HEK293 (cell line): Measurements from ENCODE around the gene OMA1.

Source experiments
- CTCF ChIA-PET: fragments of 350-600 bp; formaldehyde crosslinking; extraction: SDS; loops from one replicate; lab custom pipeline; 2021; ENCODE audit warnings: antibody characterized with exemption; lab: Yijun Ruan, JAX
- POLR2A ChIA-PET: fragments of 300-600 bp; formaldehyde crosslinking; extraction: SDS; loops from one replicate; lab custom pipeline; 2020; ENCODE audit warnings: antibody characterized with exemption, inconsistent platforms; lab: Yijun Ruan, JAX
- H3K27ac ChIP-seq: fragments of 200-500 bp; sonication (Bioruptor generic); 2 replicates; pipeline ENCODE4 v1.5.1; 2014; ENCODE audit warnings: low read depth, low read length, control low read depth, inconsistent platforms; ENCODE audit errors: extremely low read depth
- H3K36me3 ChIP-seq, 2 experiments: fragments of 200-500 bp in 1 of 2; sonication (Bioruptor generic) in 1 of 2; 1 replicate in 1 of 2; 2 replicates in 1 of 2; pipeline ENCODE4 v1.5.1; 2014 to 2017; ENCODE audit warnings: inconsistent platforms in 2 of 2, low read length in 2 of 2; ENCODE audit not compliant: control insufficient read depth in 2 of 2, insufficient read depth in 1 of 2
- H3K4me1 ChIP-seq: fragments of 200-500 bp; sonication (Bioruptor generic); 2 replicates; pipeline ENCODE4 v1.5.1; 2014; ENCODE audit warnings: mild to moderate bottlenecking, low read length, inconsistent platforms; ENCODE audit not compliant: control insufficient read depth, insufficient read depth
- H3K4me3 ChIP-seq: 2 replicates; pipeline ENCODE4 v1.5.1; 2011; ENCODE audit warnings: low read depth, mild to moderate bottlenecking, control low read depth, low read length, moderate library complexity
- H3K9me3 ChIP-seq: fragments of 200-500 bp; sonication (Bioruptor generic); 2 replicates; pipeline ENCODE4 v1.5.1; 2014; ENCODE audit warnings: low read depth, low read length, inconsistent platforms; ENCODE audit not compliant: control insufficient read depth, insufficient read depth
- FEZF1 ChIP-seq: fragments of 450-650 bp; formaldehyde crosslinking; IDR thresholded peaks from 2 replicates; pipeline ENCODE4 v1.5.1; 2016; ENCODE audit warnings: missing biosample characterization, missing genetic modification characterization
- GLIS1 ChIP-seq: fragments of 450-650 bp; formaldehyde crosslinking; IDR thresholded peaks from 2 replicates; pipeline ENCODE4 v1.5.1; 2016; ENCODE audit warnings: missing biosample characterization, missing genetic modification characterization
- HOXA7 ChIP-seq: sonication (generic); formaldehyde crosslinking; IDR thresholded peaks from 2 replicates; pipeline ENCODE4 v1.8.1; 2022; ENCODE audit warnings: missing genetic modification reagents, borderline replicate concordance
- SP3 ChIP-seq: fragments of 450-650 bp; formaldehyde crosslinking; IDR thresholded peaks from 2 replicates; pipeline ENCODE4 v1.5.1; 2016; ENCODE audit warnings: missing biosample characterization, missing genetic modification characterization
- ZBTB1 ChIP-seq: fragments of 450-650 bp; formaldehyde crosslinking; IDR thresholded peaks from 2 replicates; pipeline ENCODE4 v1.5.1; 2016; ENCODE audit warnings: missing biosample characterization, missing genetic modification characterization
- ZBTB7A ChIP-seq: fragments of 450-650 bp; formaldehyde crosslinking; IDR thresholded peaks from 2 replicates; pipeline ENCODE4 v1.5.1; 2016; ENCODE audit warnings: low read depth, missing biosample characterization, missing genetic modification characterization
- ZBTB8A ChIP-seq: fragments of 450-650 bp; formaldehyde crosslinking; IDR thresholded peaks from 2 replicates; pipeline ENCODE4 v1.5.1; 2016; ENCODE audit warnings: missing biosample characterization, missing genetic modification characterization
- ZEB2 ChIP-seq: fragments of 450-650 bp; formaldehyde crosslinking; IDR thresholded peaks from 2 replicates; pipeline ENCODE4 v1.5.1; 2016; ENCODE audit warnings: missing biosample characterization, missing genetic modification characterization
- ZNF184 ChIP-seq: fragments of 450-650 bp; IDR thresholded peaks from 2 replicates; pipeline ENCODE4 v1.5.1; 2018; ENCODE audit warnings: missing biosample characterization, mild to moderate bottlenecking, missing genetic modification characterization
- ZNF2 ChIP-seq: fragments of 450-650 bp; formaldehyde crosslinking; IDR thresholded peaks from 2 replicates; pipeline ENCODE4 v1.5.1; 2016; ENCODE audit warnings: missing biosample characterization, missing genetic modification characterization
- ZNF24 ChIP-seq: fragments of 450-650 bp; formaldehyde crosslinking; IDR thresholded peaks from 2 replicates; pipeline ENCODE4 v1.5.1; 2016; ENCODE audit warnings: missing biosample characterization, missing genetic modification characterization
- ZNF335 ChIP-seq: fragments of 450-650 bp; formaldehyde crosslinking; conservative IDR thresholded peaks from 2 replicates; pipeline ENCODE4 v1.5.1; 2016; ENCODE audit warnings: missing biosample characterization, missing genetic modification characterization
- ZNF623 ChIP-seq: fragments of 450-650 bp; formaldehyde crosslinking; IDR thresholded peaks from 2 replicates; pipeline ENCODE4 v1.5.1; 2016; ENCODE audit warnings: missing biosample characterization, missing genetic modification characterization
- ZNF629 ChIP-seq: fragments of 450-650 bp; formaldehyde crosslinking; IDR thresholded peaks from 2 replicates; pipeline ENCODE4 v1.5.1; 2017; ENCODE audit warnings: missing biosample characterization, missing genetic modification characterization
- ZNF76 ChIP-seq: fragments of 450-650 bp; formaldehyde crosslinking; IDR thresholded peaks from 2 replicates; pipeline ENCODE4; 2016; ENCODE audit warnings: low read depth, missing biosample characterization, missing genetic modification characterization, borderline replicate concordance
- ZNF792 ChIP-seq: fragments of 450-650 bp; formaldehyde crosslinking; IDR thresholded peaks from 2 replicates; pipeline ENCODE4 v1.5.1; 2016; ENCODE audit warnings: missing biosample characterization, missing genetic modification characterization
- TF ChIP-seq, protein P1 (sequence below): fragments of 450-650 bp; IDR thresholded peaks from 2 replicates; pipeline ENCODE4 v1.5.1; 2018; ENCODE audit warnings: missing biosample characterization, mild to moderate bottlenecking, missing genetic modification characterization
- TF ChIP-seq, protein P2 (sequence below): fragments of 450-650 bp; formaldehyde crosslinking; IDR thresholded peaks from 2 replicates; pipeline ENCODE4 v1.5.0; 2017; ENCODE audit warnings: missing biosample characterization, missing genetic modification characterization, borderline replicate concordance
- TF ChIP-seq, protein P3 (sequence below): fragments of 450-650 bp; formaldehyde crosslinking; IDR thresholded peaks from 2 replicates; pipeline ENCODE4 v1.5.1; 2016; ENCODE audit warnings: missing biosample characterization, missing genetic modification characterization, borderline replicate concordance
- TF ChIP-seq, protein P4 (sequence below): fragments of 450-650 bp; formaldehyde crosslinking; IDR thresholded peaks from 2 replicates; pipeline ENCODE4 v1.5.1; 2017; ENCODE audit warnings: missing biosample characterization, missing genetic modification characterization
- TF ChIP-seq, protein P5 (sequence below): fragments of 450-650 bp; formaldehyde crosslinking; IDR thresholded peaks from 2 replicates; pipeline ENCODE4 v1.5.1; 2016; ENCODE audit warnings: missing biosample characterization, missing genetic modification characterization
- TF ChIP-seq, protein P6 (sequence below): fragments of 450-650 bp; formaldehyde crosslinking; IDR thresholded peaks from 2 replicates; pipeline ENCODE4 v1.5.1; 2016; ENCODE audit warnings: missing biosample characterization, missing genetic modification characterization
- TF ChIP-seq, protein P7 (sequence below): fragments of 450-650 bp; formaldehyde crosslinking; IDR thresholded peaks from 2 replicates; pipeline ENCODE4 v1.5.1; 2016; ENCODE audit warnings: missing biosample characterization, missing genetic modification characterization

The OMA1 gene

DNA sequence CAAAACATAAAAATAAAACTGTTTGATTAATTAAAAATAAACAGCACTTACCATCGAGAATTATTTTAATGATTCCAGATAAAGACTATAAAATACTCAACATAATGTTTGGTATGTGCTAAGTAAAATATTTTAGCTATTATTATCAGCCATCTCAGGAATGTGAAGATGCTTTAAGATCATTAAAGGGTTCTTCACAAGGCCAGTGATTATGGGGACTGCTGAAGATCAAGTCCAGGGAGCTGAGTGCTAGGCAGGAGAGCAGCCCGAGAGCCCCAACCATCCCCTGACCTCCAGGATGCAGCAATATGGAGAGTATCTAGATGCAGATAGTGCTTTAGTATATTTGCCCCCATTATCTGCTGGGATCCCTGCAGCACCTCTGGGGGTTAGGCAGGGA, 35.1 kb upstream of the OMA1 start:
- CTCF ChIA-PET, result no interaction called here
- no peak for TF ChIP-seq ZNF184 (tag by site-specific recombination)
- TF ChIP-seq ZNF76 (tag by site-specific recombination), result no peak
- TF ChIP-seq HOXA7, result no peak
- TF ChIP-seq, protein P1, sequence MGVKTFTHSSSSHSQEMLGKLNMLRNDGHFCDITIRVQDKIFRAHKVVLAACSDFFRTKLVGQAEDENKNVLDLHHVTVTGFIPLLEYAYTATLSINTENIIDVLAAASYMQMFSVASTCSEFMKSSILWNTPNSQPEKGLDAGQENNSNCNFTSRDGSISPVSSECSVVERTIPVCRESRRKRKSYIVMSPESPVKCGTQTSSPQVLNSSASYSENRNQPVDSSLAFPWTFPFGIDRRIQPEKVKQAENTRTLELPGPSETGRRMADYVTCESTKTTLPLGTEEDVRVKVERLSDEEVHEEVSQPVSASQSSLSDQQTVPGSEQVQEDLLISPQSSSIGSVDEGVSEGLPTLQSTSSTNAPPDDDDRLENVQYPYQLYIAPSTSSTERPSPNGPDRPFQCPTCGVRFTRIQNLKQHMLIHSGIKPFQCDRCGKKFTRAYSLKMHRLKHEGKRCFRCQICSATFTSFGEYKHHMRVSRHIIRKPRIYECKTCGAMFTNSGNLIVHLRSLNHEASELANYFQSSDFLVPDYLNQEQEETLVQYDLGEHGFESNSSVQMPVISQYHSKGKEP (tag by site-specific recombination), result no peak
- no peak for TF ChIP-seq ZNF335 (tag by site-specific recombination)
- no peak for TF ChIP-seq ZNF24 (tag by site-specific recombination)
- TF ChIP-seq, protein P2, sequence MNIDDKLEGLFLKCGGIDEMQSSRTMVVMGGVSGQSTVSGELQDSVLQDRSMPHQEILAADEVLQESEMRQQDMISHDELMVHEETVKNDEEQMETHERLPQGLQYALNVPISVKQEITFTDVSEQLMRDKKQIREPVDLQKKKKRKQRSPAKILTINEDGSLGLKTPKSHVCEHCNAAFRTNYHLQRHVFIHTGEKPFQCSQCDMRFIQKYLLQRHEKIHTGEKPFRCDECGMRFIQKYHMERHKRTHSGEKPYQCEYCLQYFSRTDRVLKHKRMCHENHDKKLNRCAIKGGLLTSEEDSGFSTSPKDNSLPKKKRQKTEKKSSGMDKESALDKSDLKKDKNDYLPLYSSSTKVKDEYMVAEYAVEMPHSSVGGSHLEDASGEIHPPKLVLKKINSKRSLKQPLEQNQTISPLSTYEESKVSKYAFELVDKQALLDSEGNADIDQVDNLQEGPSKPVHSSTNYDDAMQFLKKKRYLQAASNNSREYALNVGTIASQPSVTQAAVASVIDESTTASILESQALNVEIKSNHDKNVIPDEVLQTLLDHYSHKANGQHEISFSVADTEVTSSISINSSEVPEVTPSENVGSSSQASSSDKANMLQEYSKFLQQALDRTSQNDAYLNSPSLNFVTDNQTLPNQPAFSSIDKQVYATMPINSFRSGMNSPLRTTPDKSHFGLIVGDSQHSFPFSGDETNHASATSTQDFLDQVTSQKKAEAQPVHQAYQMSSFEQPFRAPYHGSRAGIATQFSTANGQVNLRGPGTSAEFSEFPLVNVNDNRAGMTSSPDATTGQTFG, result no peak
- no peak for TF ChIP-seq ZBTB1 (tag by site-specific recombination)
- no peak for TF ChIP-seq FEZF1
- no peak for TF ChIP-seq ZNF792
- TF ChIP-seq ZNF623 (tag by site-specific recombination), result no peak
- TF ChIP-seq ZEB2 (tag by site-specific recombination), result no peak
- TF ChIP-seq ZNF629, result no peak
- no peak for TF ChIP-seq ZBTB8A (tag by site-specific recombination)
- TF ChIP-seq, protein P3, sequence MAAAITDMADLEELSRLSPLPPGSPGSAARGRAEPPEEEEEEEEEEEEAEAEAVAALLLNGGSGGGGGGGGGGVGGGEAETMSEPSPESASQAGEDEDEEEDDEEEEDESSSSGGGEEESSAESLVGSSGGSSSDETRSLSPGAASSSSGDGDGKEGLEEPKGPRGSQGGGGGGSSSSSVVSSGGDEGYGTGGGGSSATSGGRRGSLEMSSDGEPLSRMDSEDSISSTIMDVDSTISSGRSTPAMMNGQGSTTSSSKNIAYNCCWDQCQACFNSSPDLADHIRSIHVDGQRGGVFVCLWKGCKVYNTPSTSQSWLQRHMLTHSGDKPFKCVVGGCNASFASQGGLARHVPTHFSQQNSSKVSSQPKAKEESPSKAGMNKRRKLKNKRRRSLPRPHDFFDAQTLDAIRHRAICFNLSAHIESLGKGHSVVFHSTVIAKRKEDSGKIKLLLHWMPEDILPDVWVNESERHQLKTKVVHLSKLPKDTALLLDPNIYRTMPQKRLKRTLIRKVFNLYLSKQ (tag by site-specific recombination), result no peak
- TF ChIP-seq SP3 (tag by site-specific recombination), result no peak
- TF ChIP-seq, protein P4, sequence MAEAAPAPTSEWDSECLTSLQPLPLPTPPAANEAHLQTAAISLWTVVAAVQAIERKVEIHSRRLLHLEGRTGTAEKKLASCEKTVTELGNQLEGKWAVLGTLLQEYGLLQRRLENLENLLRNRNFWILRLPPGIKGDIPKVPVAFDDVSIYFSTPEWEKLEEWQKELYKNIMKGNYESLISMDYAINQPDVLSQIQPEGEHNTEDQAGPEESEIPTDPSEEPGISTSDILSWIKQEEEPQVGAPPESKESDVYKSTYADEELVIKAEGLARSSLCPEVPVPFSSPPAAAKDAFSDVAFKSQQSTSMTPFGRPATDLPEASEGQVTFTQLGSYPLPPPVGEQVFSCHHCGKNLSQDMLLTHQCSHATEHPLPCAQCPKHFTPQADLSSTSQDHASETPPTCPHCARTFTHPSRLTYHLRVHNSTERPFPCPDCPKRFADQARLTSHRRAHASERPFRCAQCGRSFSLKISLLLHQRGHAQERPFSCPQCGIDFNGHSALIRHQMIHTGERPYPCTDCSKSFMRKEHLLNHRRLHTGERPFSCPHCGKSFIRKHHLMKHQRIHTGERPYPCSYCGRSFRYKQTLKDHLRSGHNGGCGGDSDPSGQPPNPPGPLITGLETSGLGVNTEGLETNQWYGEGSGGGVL (tag by site-specific recombination), result no peak
- TF ChIP-seq, all 188 proteins: peak for 0
- H3K27ac ChIP-seq, result no peak overlapping the region
- no peak overlapping the region for H3K4me3 ChIP-seq
- no peaks in the 10 kb centered on the region for H3K36me3 ChIP-seq
- POLR2A ChIA-PET, result no interaction called here
- H3K9me3 ChIP-seq, result no peaks in the 10 kb centered on the region
- no peaks in the 10 kb centered on the region for H3K4me1 ChIP-seq

DNA sequence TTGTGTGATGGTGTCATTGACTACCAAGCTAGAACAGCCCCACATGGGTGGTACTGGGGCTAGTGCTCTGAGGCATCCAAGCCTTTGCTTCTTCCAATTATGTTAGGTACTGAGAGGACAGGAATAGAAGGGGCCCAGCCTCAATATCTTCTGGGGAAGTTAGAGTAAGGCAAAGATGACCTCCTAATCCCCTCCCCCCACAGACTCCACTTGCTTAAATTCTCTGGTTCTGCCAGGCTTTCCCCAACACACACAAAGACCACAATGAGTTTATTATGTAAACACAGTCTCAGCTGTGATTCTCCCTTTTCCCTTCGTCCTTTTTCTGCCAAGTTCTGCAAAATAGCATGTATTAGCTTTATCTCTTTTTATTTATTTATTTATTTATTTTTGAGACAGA, 33.7 kb upstream of the OMA1 start:
- Histone ChIP-seq H3K4me3 (no peak overlapping the region), H3K4me1 (no peaks in the 10 kb centered on the region), H3K36me3 (no peaks in the 10 kb centered on the region), H3K27ac (no peak overlapping the region), H3K9me3 (no peaks in the 10 kb centered on the region)
- ChIA-PET CTCF (interaction anchor here (0.7 kb wide), 1 partner anchor 30 kb away, joined by 4 read pairs; no protein-coding TSS in a partner anchor), POLR2A (no interaction called here)
- TF ChIP-seq GLIS1 (tag by site-specific recombination), result no peak
- TF ChIP-seq, protein P5, sequence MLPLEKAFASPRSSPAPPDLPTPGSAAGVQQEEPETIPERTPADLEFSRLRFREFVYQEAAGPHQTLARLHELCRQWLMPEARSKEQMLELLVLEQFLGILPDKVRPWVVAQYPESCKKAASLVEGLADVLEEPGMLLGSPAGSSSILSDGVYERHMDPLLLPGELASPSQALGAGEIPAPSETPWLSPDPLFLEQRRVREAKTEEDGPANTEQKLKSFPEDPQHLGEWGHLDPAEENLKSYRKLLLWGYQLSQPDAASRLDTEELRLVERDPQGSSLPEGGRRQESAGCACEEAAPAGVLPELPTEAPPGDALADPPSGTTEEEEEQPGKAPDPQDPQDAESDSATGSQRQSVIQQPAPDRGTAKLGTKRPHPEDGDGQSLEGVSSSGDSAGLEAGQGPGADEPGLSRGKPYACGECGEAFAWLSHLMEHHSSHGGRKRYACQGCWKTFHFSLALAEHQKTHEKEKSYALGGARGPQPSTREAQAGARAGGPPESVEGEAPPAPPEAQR, result no peak
- TF ChIP-seq, protein P6, sequence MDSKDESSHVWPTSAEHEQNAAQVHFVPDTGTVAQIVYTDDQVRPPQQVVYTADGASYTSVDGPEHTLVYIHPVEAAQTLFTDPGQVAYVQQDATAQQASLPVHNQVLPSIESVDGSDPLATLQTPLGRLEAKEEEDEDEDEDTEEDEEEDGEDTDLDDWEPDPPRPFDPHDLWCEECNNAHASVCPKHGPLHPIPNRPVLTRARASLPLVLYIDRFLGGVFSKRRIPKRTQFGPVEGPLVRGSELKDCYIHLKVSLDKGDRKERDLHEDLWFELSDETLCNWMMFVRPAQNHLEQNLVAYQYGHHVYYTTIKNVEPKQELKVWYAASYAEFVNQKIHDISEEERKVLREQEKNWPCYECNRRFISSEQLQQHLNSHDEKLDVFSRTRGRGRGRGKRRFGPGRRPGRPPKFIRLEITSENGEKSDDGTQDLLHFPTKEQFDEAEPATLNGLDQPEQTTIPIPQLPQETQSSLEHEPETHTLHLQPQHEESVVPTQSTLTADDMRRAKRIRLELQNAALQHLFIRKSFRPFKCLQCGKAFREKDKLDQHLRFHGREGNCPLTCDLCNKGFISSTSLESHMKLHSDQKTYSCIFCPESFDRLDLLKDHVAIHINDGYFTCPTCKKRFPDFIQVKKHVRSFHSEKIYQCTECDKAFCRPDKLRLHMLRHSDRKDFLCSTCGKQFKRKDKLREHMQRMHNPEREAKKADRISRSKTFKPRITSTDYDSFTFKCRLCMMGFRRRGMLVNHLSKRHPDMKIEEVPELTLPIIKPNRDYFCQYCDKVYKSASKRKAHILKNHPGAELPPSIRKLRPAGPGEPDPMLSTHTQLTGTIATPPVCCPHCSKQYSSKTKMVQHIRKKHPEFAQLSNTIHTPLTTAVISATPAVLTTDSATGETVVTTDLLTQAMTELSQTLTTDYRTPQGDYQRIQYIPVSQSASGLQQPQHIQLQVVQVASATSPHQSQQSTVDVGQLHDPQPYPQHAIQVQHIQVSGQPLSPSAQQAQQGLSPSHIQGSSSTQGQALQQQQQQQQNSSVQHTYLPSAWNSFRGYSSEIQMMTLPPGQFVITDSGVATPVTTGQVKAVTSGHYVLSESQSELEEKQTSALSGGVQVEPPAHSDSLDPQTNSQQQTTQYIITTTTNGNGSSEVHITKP (tag by site-specific recombination), result no peak
- TF ChIP-seq, protein P7, sequence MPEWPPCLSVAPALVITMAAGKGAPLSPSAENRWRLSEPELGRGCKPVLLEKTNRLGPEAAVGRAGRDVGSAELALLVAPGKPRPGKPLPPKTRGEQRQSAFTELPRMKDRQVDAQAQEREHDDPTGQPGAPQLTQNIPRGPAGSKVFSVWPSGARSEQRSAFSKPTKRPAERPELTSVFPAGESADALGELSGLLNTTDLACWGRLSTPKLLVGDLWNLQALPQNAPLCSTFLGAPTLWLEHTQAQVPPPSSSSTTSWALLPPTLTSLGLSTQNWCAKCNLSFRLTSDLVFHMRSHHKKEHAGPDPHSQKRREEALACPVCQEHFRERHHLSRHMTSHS (tag by site-specific recombination), result no peak
- no peak for TF ChIP-seq ZNF2
- no peak for TF ChIP-seq ZBTB7A (tag by site-specific recombination)
